ENCODE results near the gene TLCD3A.

DNA sequence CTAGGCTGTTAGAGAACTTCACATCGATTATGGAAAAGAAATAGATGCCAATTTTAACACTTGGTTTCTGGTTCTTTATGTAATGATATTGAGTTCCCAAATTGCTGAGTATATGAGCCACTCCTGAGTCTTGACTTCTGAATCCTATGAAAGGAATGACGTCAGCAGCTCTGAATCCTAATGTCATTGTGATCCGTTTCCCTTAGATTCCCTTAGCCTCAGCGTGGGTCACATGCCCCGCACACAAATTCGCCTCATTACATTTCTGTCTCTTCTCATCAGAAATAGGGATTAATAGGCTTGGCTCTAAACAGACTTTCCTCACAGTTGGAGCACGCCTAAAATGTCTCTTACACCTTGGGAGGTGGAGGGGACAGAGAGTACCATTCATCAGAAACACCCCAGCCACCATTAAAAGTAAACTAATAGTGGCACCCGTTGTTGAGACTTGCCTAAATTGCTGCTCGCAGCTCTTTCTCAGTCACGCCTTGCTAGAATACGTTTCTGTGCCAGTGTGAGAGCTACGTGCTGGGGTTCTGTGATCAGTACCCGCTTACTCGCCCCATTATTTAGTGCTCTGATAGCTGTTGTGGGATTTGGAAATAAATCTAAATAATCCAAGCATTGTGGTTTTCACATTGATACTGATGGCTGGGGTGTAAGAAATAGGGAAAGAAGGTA lies 56.9 kb downstream of the TLCD3A start:
- TF ChIP-seq, protein P1, sequence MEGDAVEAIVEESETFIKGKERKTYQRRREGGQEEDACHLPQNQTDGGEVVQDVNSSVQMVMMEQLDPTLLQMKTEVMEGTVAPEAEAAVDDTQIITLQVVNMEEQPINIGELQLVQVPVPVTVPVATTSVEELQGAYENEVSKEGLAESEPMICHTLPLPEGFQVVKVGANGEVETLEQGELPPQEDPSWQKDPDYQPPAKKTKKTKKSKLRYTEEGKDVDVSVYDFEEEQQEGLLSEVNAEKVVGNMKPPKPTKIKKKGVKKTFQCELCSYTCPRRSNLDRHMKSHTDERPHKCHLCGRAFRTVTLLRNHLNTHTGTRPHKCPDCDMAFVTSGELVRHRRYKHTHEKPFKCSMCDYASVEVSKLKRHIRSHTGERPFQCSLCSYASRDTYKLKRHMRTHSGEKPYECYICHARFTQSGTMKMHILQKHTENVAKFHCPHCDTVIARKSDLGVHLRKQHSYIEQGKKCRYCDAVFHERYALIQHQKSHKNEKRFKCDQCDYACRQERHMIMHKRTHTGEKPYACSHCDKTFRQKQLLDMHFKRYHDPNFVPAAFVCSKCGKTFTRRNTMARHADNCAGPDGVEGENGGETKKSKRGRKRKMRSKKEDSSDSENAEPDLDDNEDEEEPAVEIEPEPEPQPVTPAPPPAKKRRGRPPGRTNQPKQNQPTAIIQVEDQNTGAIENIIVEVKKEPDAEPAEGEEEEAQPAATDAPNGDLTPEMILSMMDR (IDR thresholded peaks at IDR 0.05; ENCODE audit: poor library complexity): no peak
- TF ChIP-seq EZH2phosphoT487 (IDR thresholded peaks at IDR 0.05; ENCODE audit: low read depth, severe bottlenecking, unreplicated experiment) (no peak), EZH2 (IDR thresholded peaks at IDR 0.05; ENCODE audit: borderline replicate concordance) (no peak)

Data from hepatocyte (in vitro differentiated cells).